Muscle of leg (tissue), 11 donors: Measurements from ENCODE around the gene DNAJC25. TPM values are rescaled to one million over a fixed set of nuclear protein-coding genes. Genes with fewer than 3 reads are reported as not detected.

Source experiments
- DNase-seq: peaks from one replicate; pipeline ENCODE4 v3.0.0; 2013
- H3K27ac ChIP-seq: one replicate; pipeline ENCODE4 v1.5.1; 2013; ENCODE audit warnings: mild to moderate bottlenecking, low read length, control low read depth
- H3K27me3 ChIP-seq: one replicate; pipeline ENCODE4 v1.6.1; 2013; ENCODE audit warnings: low read length; ENCODE audit not compliant: control insufficient read depth, insufficient read depth
- H3K36me3 ChIP-seq: one replicate; pipeline ENCODE4 v1.6.1; 2013; ENCODE audit warnings: low read length; ENCODE audit not compliant: control insufficient read depth, insufficient read depth
- H3K4me1 ChIP-seq: one replicate; pipeline ENCODE4 v1.6.1; 2013; ENCODE audit warnings: low read length; ENCODE audit not compliant: control insufficient read depth, insufficient read depth
- H3K4me3 ChIP-seq: one replicate; pipeline ENCODE4 v1.5.1; 2013; ENCODE audit warnings: low read length, control low read depth
- H3K9me3 ChIP-seq: replicated peaks from 2 replicates; pipeline ENCODE4 v1.6.1; 2013; ENCODE audit warnings: low read depth, low read length; ENCODE audit not compliant: control insufficient read depth
- WGBS: methylation state at CpG from one replicate; pipeline ENCODE4 v1.1.5; 2013; ENCODE audit warnings: missing lambda C conversion rate; ENCODE audit not compliant: insufficient coverage; 5-methylcytosine and 5-hydroxymethylcytosine counted together
- polyA plus RNA-seq, 8 donors: library from polyadenylated mRNA; unstranded; fragments of 120-200 nt; gene quantifications; one replicate each; pipeline versions ENCODE4 v1.2.1 to v1.2.3, GENCODE V29; 2013; ENCODE audit warnings: inconsistent platforms in 1 of 8, low replicate concordance in 1 of 8; ENCODE audit not compliant: insufficient read length in 8 of 8, insufficient read depth in 1 of 8
- total RNA-seq: library from RNA; stranded (reverse); fragments of 120-200 nt; gene quantifications from one replicate; pipeline ENCODE4 v1.2.4, GENCODE V29; 2013

DNAJC25 gene
- total and polyA plus RNA-seq, 9 donors, result 6.9 to 10.1 (median 8.4) TPM

DNA sequence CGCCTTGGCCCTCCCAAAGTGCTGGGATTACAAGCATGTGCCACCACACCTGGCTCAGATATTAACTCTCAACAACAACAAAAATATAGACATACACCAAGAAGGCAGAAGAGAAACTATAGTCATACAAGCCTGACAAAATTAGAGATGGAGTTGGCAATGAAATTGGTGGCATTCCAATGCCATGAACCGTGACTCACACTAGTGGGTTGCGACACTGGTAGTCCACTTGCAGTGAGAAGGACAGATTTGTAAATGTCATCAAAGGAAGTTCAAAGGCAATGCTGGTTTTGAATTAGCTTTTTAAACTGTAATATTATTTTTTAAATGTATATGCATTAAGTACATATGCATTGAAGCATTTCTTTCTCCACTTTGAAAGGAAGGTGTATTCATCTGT is 8.5 kb upstream of the DNAJC25 start:
- peaks cover 2% of the 10 kb centered on the region for H3K27me3 ChIP-seq
- DNase-seq, result no peak
- WGBS, result 29% methylated on average over 1 of the region's 3 CpGs
- H3K4me3 ChIP-seq, result no peak overlapping the region
- no peaks in the 10 kb centered on the region for H3K36me3 ChIP-seq
- H3K9me3 ChIP-seq, result no peaks in the 10 kb centered on the region
- no peaks in the 10 kb centered on the region for H3K4me1 ChIP-seq
- H3K27ac ChIP-seq, result no peak overlapping the region

DNA sequence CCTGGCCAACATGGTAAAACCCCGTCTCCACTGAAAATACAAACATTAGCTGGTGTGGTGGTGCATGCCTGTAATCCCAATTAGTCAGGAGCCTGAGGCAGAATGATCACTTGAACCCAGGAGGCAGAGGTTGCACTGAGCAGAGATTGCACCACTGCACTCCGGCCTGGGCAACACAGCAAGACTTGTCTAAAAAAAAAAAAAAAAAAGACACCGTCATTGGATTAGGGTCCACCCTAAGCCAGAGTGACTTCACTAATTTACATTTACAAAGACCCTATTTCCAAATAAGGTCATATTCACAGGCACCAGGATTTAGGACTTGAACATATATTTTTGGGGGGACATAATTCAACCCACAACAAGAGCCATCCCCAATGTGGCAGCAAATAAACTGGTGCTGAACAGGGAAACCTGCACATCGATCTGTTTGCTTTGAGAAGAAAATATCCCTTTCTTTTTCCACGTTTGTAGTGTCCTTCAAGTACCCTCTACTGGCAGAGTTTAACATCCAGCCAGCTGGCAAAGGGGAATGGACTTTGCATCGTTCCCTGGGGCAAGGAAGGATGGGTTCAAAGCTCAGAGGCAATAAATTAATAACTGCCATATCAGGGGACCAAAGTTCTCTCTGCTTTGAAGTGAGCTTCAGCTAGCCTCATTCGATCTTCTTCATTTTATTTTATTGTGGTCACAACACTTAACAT is 3.7 kb upstream of the DNAJC25 start:
- no peak overlapping the region for H3K4me3 ChIP-seq
- H3K27me3 ChIP-seq, result peaks cover 2% of the 10 kb centered on the region
- no peaks in the 10 kb centered on the region for H3K9me3 ChIP-seq
- 75% methylated on average over 3 of the region's 7 CpGs for WGBS
- no peak for DNase-seq
- peaks cover 7% of the 10 kb centered on the region for H3K4me1 ChIP-seq
- no peak overlapping the region for H3K27ac ChIP-seq
- H3K36me3 ChIP-seq, result no peaks in the 10 kb centered on the region

DNA sequence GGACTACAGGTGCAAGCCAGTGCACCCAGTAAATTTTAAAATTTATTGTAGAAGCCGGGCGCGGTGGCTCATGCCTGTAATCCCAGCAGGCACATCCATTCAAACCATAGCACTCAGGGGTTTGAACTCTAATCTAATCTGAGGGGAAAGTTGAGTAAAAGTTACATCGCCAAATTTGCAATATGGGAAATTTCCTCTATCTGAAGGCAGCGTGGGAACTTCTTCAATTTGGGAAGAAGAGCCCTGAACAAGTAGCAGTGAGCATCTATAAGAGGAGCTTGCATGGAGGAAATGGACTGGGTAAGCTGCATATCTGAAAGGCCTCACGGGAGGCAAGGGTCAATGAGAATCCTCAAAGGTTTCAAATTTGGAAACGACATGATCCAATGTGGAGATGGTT is 2.7 kb upstream of the DNAJC25 start:
- no peaks in the 10 kb centered on the region for H3K9me3 ChIP-seq

DNA sequence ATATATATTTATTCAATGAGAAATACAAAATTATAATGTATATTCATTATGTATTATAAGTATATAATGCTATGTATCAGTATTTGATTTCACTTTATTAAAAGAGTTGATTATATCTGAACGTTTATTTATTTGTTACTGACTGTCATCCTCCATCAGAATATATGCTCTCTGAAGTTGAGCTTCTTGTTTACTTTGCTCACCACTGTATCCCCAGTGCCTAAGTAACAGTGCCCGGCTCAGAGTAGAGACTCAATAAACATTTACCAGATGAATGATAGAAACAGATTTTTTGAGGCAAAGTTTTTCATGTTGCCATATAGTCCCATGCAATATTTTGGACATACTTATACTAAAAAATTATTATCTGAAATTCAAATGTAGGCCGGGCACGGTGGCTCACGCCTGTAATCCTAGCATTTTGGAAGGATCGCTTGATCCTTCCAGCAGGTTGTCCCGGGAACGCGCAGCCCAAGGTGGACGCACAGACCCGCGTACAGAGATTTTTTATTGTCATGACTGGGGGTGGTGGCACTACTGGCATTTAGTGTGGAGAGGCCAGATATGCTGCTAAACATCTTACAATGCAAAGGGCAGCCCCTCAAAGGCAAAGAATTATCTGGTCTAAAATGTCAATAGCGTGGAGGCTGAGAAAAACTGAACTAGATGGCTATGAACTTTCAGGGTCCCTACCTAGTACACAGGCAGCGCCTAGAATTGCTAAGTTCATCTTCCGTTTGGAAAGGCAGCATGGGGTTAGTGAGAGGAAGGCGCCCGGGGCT is 761 bp upstream of the DNAJC25 start:
- H3K36me3 ChIP-seq, result no peaks in the 10 kb centered on the region
- WGBS, result 2% methylated on average over 12 of the region's 17 CpGs
- peak overlapping the region; percentile 87 for H3K4me3 ChIP-seq
- DNase-seq, result no peak
- H3K4me1 ChIP-seq, result peaks cover 14% of the 10 kb centered on the region
- no peaks in the 10 kb centered on the region for H3K9me3 ChIP-seq
- peak overlapping the region; percentile 23 for H3K27ac ChIP-seq
- H3K27me3 ChIP-seq, result no peaks in the 10 kb centered on the region

More for the DNA sequence above, 2.7 kb upstream of the DNAJC25 start:
- DNase-seq, result no peak
- H3K36me3 ChIP-seq, result no peaks in the 10 kb centered on the region
- no peak overlapping the region for H3K4me3 ChIP-seq
- H3K27ac ChIP-seq, result no peak overlapping the region
- peaks cover 13% of the 10 kb centered on the region for H3K4me1 ChIP-seq
- peaks cover 2% of the 10 kb centered on the region for H3K27me3 ChIP-seq
- 86% methylated on average over 2 of the region's 7 CpGs for WGBS

GRCh38 chr9:111630964-111631213 is 245 bp upstream of the DNAJC25 start:
- Histone ChIP-seq H3K27me3 (no peaks in the 10 kb centered on the region), H3K4me3 (peak overlapping the region; percentile 87), H3K27ac (peak overlapping the region; percentile 23), H3K36me3 (no peaks in the 10 kb centered on the region), H3K9me3 (no peaks in the 10 kb centered on the region), H3K4me1 (peaks cover 14% of the 10 kb centered on the region)
- DNase-seq, result no peak
- WGBS, result 0% methylated on average over 6 of the region's 14 CpGs

GRCh38 chr9:111632060-111632459 is 926 bp downstream of the DNAJC25 start:
- Histone ChIP-seq H3K27me3 (no peaks in the 10 kb centered on the region), H3K27ac (peak overlapping the region; percentile 80), H3K4me1 (peaks cover 14% of the 10 kb centered on the region), H3K4me3 (peak overlapping the region; percentile 87), H3K9me3 (no peaks in the 10 kb centered on the region), H3K36me3 (no peaks in the 10 kb centered on the region)
- DNase-seq, result no peak
- 5% methylated on average over 2 of the region's 5 CpGs for WGBS

GRCh38 chr9:111632695-111633388 is 1.7 kb downstream of the DNAJC25 start:
- Histone ChIP-seq H3K9me3 (no peaks in the 10 kb centered on the region), H3K36me3 (no peaks in the 10 kb centered on the region), H3K27me3 (no peaks in the 10 kb centered on the region), H3K4me3 (no peak overlapping the region), H3K4me1 (peaks cover 14% of the 10 kb centered on the region), H3K27ac (no peak overlapping the region)
- DNase-seq, result no peak
- 61% methylated on average over 2 of the region's 7 CpGs for WGBS

DNA sequence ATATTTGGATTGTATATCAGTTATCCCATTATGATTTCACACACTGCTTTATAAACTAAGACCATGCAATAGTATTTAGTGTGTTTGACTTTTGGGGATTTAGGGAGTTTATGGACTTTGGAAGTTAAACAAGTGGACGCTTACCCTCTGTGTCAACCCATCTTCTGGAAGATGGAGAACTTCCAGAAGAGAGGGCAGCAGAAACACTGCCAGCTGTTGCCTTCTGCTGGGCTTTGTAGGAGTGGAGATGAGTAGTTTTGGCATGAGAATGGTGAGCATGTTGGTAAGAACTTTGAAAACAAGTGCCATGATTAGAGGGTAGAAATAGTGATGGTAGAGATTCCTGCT is 2.2 kb downstream of the DNAJC25 start:
- Histone ChIP-seq H3K36me3 (no peaks in the 10 kb centered on the region), H3K4me1 (peaks cover 14% of the 10 kb centered on the region), H3K27me3 (no peaks in the 10 kb centered on the region), H3K9me3 (no peaks in the 10 kb centered on the region), H3K27ac (no peak overlapping the region), H3K4me3 (no peak overlapping the region)
- WGBS, result 67% methylated on average over 1 of the region's 1 CpG
- DNase-seq, result no peak

DNA sequence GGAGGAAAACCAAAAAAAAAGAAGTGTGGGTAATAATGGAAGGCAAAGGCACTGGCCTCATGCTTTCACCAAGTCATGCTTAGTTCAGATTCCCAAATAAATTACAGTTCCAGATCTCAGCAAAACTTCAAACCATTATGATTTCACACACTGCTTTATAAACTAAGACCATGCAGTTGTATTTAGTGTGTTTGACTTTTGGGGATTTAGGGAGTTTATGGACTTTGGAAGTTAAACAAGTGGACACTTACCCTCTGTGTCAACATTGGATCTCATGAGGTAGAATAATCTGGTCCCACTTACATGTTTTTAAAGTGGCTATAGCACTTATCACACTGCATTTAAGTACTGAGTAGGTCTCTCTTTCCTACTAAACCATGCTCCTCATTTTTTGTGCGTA is 3.7 kb downstream of the DNAJC25 start:
- Histone ChIP-seq H3K4me3 (no peak overlapping the region), H3K4me1 (peaks cover 14% of the 10 kb centered on the region), H3K27ac (no peak overlapping the region), H3K36me3 (no peaks in the 10 kb centered on the region), H3K27me3 (no peaks in the 10 kb centered on the region), H3K9me3 (no peaks in the 10 kb centered on the region)
- no CpG with 5 or more reads among the region's 1 CpG for WGBS
- no peak for DNase-seq

DNA sequence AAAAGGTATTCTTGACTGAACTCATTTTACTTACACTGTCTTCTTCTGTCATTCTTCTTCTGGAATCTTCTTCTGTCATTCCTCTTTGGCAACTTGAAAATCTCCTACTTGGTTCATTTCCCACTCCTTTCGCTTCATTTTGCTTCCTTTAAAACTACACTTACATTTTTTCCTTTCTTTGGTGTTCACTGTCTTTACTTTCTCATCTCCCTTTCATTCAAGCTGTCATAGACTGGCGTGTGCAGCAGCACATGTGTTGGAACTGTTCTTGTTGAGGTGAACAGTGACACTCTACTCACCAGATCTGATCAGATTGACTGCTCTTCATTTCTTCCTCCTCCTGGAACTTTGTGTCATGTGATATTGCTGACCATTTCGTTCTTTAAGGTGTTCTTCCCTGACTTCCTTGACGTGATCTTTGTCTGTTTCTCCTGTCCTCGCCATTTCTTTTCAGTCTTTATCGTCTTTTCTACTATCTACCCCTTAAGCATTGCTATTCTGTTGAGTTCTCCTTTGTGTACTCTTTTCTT is 6.4 kb downstream of the DNAJC25 start:
- Histone ChIP-seq H3K9me3 (no peaks in the 10 kb centered on the region), H3K4me3 (no peak overlapping the region), H3K36me3 (no peaks in the 10 kb centered on the region), H3K4me1 (peaks cover 8% of the 10 kb centered on the region), H3K27ac (no peak overlapping the region), H3K27me3 (no peaks in the 10 kb centered on the region)
- WGBS, result 77% methylated on average over 5 of the region's 6 CpGs
- DNase-seq, result no peak
